ENCODE measurements around the gene RNF157. TPM values are rescaled to one million over a fixed set of nuclear protein-coding genes. Genes with fewer than 3 reads are reported as not detected.

The RNF157 gene
- total RNA-seq, 1 donor: 4.7 TPM

DNA sequence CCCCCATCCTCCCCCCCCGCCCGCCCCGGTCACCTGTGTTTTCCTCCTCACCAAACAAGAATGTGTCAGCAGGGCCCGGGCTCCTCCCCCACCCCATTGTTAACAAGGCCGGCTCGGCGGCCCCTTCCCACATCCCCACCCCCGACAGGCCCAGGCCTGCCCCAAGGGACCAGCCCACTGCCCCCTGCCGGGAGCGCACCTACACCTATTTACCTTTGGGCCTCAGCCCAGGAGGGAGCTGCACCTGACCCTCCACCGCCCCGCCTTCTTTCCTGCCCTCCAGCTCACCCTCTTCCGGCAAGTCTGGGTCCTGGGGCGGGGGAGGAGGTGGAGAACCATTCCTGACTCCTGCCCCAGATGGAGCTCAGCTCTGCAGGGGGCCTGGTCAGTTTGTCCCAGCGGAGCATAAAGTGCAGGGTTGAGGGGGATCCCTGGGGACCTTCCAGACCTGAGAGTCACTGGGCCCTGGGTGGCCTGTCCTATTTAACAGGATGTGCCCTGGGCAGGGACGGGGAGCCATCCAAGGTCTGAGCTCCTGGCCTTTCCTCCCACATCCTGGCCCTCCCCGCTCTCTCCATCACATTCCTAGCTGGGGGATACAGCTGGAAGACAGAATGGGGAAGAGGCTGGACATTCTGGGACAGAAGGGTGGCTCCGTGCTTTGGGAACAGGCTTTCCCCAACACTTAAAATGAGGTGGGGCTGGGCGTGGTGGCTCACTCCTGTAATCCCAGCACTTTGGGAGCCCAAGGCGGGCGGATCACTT is 107.5 kb downstream of the RNF157 start:
- TF ChIP-seq, protein P1, sequence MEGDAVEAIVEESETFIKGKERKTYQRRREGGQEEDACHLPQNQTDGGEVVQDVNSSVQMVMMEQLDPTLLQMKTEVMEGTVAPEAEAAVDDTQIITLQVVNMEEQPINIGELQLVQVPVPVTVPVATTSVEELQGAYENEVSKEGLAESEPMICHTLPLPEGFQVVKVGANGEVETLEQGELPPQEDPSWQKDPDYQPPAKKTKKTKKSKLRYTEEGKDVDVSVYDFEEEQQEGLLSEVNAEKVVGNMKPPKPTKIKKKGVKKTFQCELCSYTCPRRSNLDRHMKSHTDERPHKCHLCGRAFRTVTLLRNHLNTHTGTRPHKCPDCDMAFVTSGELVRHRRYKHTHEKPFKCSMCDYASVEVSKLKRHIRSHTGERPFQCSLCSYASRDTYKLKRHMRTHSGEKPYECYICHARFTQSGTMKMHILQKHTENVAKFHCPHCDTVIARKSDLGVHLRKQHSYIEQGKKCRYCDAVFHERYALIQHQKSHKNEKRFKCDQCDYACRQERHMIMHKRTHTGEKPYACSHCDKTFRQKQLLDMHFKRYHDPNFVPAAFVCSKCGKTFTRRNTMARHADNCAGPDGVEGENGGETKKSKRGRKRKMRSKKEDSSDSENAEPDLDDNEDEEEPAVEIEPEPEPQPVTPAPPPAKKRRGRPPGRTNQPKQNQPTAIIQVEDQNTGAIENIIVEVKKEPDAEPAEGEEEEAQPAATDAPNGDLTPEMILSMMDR (IDR thresholded peaks at IDR 0.05; ENCODE audit: insufficient read depth, low read depth, low read length): no peak
- no peak overlapping the region for H3K4me3 ChIP-seq (ENCODE audit: low read depth, low read length)
- DNase-seq (ENCODE audit: low read depth): no peak

DNA sequence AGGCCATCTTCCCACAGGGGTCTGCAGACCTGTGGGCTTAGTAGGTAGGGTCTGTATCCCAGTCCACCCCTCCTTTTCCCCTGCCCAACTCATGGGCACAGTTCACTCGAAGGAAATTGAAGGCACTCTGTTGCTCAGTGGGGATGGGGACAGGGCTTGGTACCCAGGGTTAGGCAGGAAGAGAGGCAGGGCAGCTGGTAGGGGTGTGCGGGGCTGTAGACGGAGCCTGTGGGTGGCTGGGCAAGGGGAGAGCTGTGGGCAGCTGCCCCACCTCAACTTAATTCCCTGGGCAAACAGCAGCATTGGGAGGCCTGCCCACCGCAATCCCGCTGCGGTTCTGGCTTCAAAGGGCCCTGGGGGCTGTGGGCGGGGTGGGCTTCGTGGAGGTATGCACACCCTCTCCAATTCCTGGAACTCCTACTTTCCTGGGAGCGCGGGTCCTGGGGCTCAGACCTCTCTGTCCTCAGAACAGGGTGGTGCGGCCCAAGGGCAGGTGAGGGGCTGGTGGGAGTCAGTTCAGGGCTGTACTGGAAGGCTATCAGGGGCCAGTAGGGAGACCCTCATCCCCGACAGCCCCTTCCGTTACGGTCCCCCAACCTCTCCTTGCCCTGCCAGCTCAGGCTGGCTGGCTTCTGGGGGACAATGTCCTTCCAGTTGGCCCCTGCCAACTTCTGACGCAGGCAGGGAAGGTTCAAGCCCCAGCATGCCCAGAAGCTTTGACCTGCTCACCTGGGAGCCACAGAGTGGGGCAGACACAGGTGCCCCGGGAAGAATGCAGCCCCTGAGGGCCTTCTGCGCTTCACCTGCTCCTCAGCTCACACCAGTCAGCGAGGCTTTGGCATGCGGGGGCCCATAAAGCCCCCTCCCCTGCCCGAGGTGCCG is 108.4 kb downstream of the RNF157 start:
- DNase-seq (ENCODE audit: low read depth): no peak
- no peak overlapping the region for H3K4me3 ChIP-seq (ENCODE audit: low read depth, low read length)
- TF ChIP-seq, protein P1 (IDR thresholded peaks at IDR 0.05; ENCODE audit: insufficient read depth, low read depth, low read length): no peak

DNA sequence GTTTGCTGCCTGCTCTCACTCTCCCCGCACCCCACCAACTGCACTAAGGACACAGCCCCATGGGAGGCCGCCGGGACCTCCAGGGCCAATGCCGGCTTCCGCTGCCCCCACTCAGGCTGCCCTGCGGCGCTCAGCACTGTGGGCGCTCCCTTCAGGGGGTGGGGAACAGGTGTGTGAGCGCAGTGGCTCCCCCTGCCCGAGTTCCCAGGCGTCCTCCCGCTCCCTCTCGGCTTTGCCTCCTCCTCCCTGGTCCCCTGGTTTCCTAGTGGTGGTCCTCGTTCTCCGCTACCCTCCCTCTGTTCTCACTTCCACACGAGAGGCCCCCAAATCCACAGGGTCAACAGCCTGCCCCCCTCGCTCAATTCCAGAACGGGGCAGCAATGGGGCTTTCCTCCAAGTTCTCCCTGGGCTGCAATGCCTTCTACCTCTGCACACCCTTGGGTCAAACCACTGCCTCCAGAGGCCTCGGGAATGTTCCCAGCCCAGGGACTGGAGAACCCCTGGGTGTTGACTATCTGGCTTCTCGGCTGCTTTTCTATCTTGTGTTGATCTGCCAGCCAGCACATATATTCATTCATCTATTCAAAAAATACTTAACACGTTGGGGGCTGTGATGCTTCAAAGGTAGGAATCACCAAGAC is 109.1 kb downstream of the RNF157 start:
- DNase-seq (ENCODE audit: low read depth): no peak
- no peak overlapping the region for H3K4me3 ChIP-seq (ENCODE audit: low read depth, low read length)
- TF ChIP-seq, protein P1 (IDR thresholded peaks at IDR 0.05; ENCODE audit: insufficient read depth, low read depth, low read length): no peak

DNA sequence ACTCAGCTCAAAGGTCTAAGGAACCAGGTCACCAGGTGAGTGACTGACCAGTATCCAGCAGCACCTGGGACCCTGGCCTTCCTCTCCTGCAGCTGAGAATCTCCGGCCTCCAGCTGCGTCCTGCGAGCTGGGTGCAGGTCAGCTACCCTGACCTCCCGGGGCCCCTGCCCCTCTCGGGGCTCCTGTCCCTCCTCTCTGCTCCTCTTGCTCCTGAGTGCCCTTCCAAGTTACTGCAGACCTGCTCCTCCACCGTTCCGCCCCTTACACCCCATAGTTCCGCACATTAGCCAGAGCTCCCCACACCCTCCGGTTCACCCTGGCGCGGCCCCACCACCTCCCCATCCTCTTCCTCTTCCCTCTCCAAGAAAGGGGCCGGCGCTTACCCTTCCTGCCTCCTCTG is 109.8 kb downstream of the RNF157 start:
- no peak for DNase-seq (ENCODE audit: low read depth)
- no peak overlapping the region for H3K4me3 ChIP-seq (ENCODE audit: low read depth, low read length)
- TF ChIP-seq, protein P1 (IDR thresholded peaks at IDR 0.05; ENCODE audit: insufficient read depth, low read depth, low read length): no peak

DNA sequence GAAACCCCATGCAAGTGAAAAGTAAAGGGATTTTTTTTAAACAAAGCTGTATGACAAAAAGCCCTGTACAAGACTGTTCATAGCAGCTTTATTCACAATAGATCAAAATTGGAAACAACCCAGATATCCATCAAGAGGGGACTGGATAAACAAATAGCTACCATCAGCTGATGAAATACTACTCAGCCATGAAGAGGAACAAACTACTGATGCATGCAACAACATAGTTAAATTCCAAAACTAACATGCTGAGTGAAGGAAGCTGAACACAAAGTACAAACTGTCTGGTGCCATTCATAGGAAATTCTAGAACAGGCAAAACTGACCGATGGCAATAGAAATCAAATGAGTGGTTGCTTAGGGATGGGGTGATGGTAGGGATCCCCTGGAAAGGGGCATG is 114.4 kb downstream of the RNF157 start:
- DNase-seq (ENCODE audit: low read depth): no peak
- H3K4me3 ChIP-seq (ENCODE audit: low read depth, low read length): no peak overlapping the region

DNA sequence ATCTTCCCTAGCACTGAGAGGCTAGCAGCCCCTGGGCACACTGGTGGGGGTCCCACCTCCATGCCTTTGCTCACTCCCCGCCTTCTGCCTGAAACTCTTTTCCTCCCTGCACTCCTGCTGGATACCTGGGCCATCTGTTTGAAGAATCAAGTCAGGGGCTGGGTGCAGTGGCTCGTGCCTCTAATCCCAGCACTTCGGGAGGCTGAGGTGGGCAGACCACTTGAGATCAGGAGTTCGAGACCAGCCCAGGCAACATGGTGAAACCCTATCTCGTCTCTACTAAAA is 115.0 kb downstream of the RNF157 start:
- TF ChIP-seq, protein P1 (IDR thresholded peaks at IDR 0.05; ENCODE audit: insufficient read depth, low read depth, low read length): no peak
- DNase-seq (ENCODE audit: low read depth): no peak
- no peak overlapping the region for H3K4me3 ChIP-seq (ENCODE audit: low read depth, low read length)

More for the DNA sequence above, 114.4 kb downstream of the RNF157 start:
- TF ChIP-seq, protein P1 (IDR thresholded peaks at IDR 0.05; ENCODE audit: insufficient read depth, low read depth, low read length): no peak

Measured in fibroblast of villous mesenchyme (primary cell).